Measurements from ENCODE around the gene ABCC1. TPM values are rescaled to one million over a fixed set of nuclear protein-coding genes. Genes with fewer than 3 reads are reported as not detected.
A peak's percentile ranks its signal among the peaks of the same experiment; 100 is the strongest.
"Not testable (repeated sequence)": the region's sequence is repeated elsewhere in the genome, so short reads cannot be mapped to it uniquely, and the experiment has no call there.

Gene ABCC1
- total and polyA plus RNA-seq, 4 donors, result 8.6 to 15.5 (median 13.4) TPM

GRCh38 chr16:15975172-15975571 is 25.8 kb downstream of the ABCC1 start:
- DNase-seq (ENCODE audit: low read depth in 4 of 6, low spot score in 6 of 6), result no peak
- H3K4me3 ChIP-seq (ENCODE audit: low read depth, low read length), result no peak overlapping the region
- peaks cover 2% of the 10 kb centered on the region for H3K9me3 ChIP-seq (ENCODE audit: control insufficient read depth, insufficient read depth, low read length)
- no peak overlapping the region for H3K27ac ChIP-seq (ENCODE audit: low read depth, low read length)
- WGBS (ENCODE audit: insufficient coverage), result 86% methylated on average over 5 of the region's 5 CpGs
- H3K4me1 ChIP-seq (ENCODE audit: control insufficient read depth, insufficient read depth, low read length), result peaks cover 6% of the 10 kb centered on the region
- H3K36me3 ChIP-seq (ENCODE audit: control insufficient read depth, insufficient read depth, low read length), result no peaks in the 10 kb centered on the region
- no peaks in the 10 kb centered on the region for H3K27me3 ChIP-seq (ENCODE audit: control insufficient read depth, insufficient read depth, low read length)

DNA sequence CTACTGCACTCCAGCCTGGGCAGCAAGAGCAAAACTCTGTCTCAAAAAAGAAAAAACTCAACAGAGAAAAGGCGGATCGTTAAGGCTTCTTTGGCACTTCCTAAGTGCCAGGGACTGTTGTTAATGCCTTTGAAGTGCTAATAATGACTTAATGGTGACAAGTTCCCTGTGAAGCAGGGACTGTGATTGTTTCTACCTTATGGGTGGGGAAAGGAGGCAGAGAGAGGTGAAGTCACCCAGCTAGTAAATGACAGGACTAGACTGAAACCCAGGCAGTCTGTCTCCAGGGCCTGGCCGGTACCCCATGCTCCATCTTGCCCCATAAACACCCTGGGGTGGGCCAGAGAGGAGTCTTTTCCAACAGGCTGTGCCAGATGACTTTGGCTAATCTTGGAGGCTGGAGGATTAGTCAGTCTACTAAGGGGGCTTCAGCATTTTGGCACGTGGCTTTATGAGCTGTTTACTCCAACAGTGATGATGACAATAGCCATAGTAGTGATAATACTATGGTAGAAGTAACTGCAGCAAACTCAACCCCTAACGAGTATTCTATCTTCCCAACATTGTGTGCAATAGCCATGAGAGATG is 26.9 kb downstream of the ABCC1 start:
- no peak overlapping the region for H3K27ac ChIP-seq (ENCODE audit: low read depth, low read length)
- peaks cover 6% of the 10 kb centered on the region for H3K4me1 ChIP-seq (ENCODE audit: control insufficient read depth, insufficient read depth, low read length)
- peaks cover 4% of the 10 kb centered on the region for H3K9me3 ChIP-seq (ENCODE audit: control insufficient read depth, insufficient read depth, low read length)
- H3K4me3 ChIP-seq (ENCODE audit: low read depth, low read length), result no peak overlapping the region
- no peak for DNase-seq (ENCODE audit: low read depth in 4 of 6, low spot score in 6 of 6)
- H3K27me3 ChIP-seq (ENCODE audit: control insufficient read depth, insufficient read depth, low read length), result no peaks in the 10 kb centered on the region
- no peaks in the 10 kb centered on the region for H3K36me3 ChIP-seq (ENCODE audit: control insufficient read depth, insufficient read depth, low read length)
- 25% methylated on average over 2 of the region's 5 CpGs for WGBS (ENCODE audit: insufficient coverage)

DNA sequence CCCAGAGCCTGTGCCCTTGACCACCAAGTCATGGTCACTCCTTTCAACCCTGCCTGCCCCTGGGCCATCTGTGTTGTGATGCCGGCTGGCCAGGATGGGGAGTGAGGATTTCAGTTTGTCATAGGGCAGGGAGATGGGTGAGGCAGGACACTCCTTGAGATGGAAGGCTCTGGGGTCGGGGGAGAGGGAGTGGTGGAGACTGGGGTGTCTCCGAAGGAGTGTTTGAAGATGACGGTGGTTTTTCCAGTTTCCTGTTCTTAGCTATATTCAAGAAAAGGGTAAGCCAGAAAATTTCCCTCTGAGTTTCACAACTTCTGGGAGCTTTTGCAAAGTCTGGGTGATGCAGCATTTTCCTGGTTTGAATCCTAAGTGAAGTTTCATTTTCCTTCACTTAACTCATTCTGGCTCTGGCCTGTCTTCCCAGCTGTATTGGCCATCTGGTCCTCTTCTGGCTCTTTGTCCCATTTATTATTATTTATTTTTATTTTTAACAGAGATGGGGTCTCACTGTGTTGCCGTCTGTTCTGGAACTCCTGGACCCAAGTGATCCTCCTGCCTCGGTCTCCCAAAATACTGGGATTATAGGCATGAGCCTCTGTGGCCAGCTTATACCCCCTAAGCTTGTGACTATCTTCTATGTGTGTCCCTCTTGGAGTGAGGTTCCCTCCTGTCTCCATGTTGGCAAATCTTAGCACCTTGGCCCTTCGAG is 27.7 kb downstream of the ABCC1 start:
- no peaks in the 10 kb centered on the region for H3K36me3 ChIP-seq (ENCODE audit: control insufficient read depth, insufficient read depth, low read length)

DNA sequence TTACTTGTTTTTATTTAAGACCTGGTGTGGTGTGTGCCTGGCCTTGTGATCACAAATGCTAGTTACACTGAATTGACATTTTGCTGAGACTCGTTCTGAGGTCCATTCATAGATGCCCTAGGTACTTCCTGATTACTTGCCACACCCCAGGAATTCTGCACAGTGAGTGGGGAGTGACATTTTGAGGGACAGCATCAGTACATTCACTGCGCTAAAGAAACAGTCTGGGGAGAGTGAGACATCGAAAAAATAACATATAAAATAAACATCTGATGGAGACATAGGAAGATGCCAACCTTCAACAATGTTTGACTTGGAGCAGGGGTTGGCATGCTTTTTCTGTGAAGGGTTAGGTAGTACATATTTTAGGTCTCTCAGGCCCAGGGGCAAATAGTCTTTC is 30.4 kb downstream of the ABCC1 start:
- Histone ChIP-seq H3K4me1 (ENCODE audit: control insufficient read depth, insufficient read depth, low read length) (peaks cover 3% of the 10 kb centered on the region), H3K27ac (ENCODE audit: low read depth, low read length) (no peak overlapping the region), H3K4me3 (ENCODE audit: low read depth, low read length) (no peak overlapping the region), H3K27me3 (ENCODE audit: control insufficient read depth, insufficient read depth, low read length) (no peaks in the 10 kb centered on the region), H3K9me3 (ENCODE audit: control insufficient read depth, insufficient read depth, low read length) (peaks cover 4% of the 10 kb centered on the region), H3K36me3 (ENCODE audit: control insufficient read depth, insufficient read depth, low read length) (no peaks in the 10 kb centered on the region)
- no CpG with 5 or more reads among the region's 3 CpGs for WGBS (ENCODE audit: insufficient coverage)
- no peak for DNase-seq (ENCODE audit: low read depth in 4 of 6, low spot score in 6 of 6)

More for the DNA sequence above, 27.7 kb downstream of the ABCC1 start:
- Histone ChIP-seq H3K4me3 (ENCODE audit: low read depth, low read length) (no peak overlapping the region), H3K27ac (ENCODE audit: low read depth, low read length) (no peak overlapping the region), H3K27me3 (ENCODE audit: control insufficient read depth, insufficient read depth, low read length) (no peaks in the 10 kb centered on the region), H3K4me1 (ENCODE audit: control insufficient read depth, insufficient read depth, low read length) (peaks cover 6% of the 10 kb centered on the region), H3K9me3 (ENCODE audit: control insufficient read depth, insufficient read depth, low read length) (peaks cover 4% of the 10 kb centered on the region)
- no peak for DNase-seq (ENCODE audit: low read depth in 4 of 6, low spot score in 6 of 6)
- WGBS (ENCODE audit: insufficient coverage), result 96% methylated on average over 4 of the region's 7 CpGs

- H3K9me3 ChIP-seq (ENCODE audit: control insufficient read depth, insufficient read depth, low read length), result peaks cover 4% of the 10 kb centered on the region
- H3K27ac ChIP-seq (ENCODE audit: low read depth, low read length), result no peak overlapping the region
- no peaks in the 10 kb centered on the region for H3K27me3 ChIP-seq (ENCODE audit: control insufficient read depth, insufficient read depth, low read length)
- peaks cover 3% of the 10 kb centered on the region for H3K4me1 ChIP-seq (ENCODE audit: control insufficient read depth, insufficient read depth, low read length)
- H3K4me3 ChIP-seq (ENCODE audit: low read depth, low read length), result no peak overlapping the region
- DNase-seq (ENCODE audit: low read depth in 4 of 6, low spot score in 6 of 6), result no peak
- 100% methylated on average over 2 of the region's 3 CpGs for WGBS (ENCODE audit: insufficient coverage)
- no peaks in the 10 kb centered on the region for H3K36me3 ChIP-seq (ENCODE audit: control insufficient read depth, insufficient read depth, low read length)
Measured at GRCh38 chr16:15980329-15980728, 30.9 kb downstream of the ABCC1 start.

DNA sequence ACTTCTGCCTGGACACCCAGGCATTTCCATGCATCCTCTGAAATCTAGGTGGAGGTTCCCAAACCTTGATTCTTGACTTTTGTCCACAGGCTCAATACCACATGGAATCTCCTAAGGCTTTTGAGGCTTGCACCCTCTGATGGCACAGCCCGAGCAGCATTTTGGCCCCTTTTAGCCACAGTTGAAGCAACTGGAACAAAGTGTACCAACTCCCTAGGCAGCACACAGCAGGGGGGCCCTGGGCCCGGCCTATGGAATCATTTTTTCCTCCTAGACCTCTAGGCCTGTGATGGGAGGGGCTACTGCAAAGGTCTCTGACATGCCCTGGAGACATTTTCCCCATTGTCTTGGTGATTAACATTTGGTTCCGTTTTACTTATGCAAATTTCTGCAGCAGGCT is 32.0 kb downstream of the ABCC1 start:
- 45% methylated on average over 2 of the region's 3 CpGs for WGBS (ENCODE audit: insufficient coverage)

GRCh38 chr16:15982194-15982915 is 32.9 kb downstream of the ABCC1 start:
- H3K27me3 ChIP-seq (ENCODE audit: control insufficient read depth, insufficient read depth, low read length); H3K4me3 ChIP-seq (ENCODE audit: low read depth, low read length); H3K9me3 ChIP-seq (ENCODE audit: control insufficient read depth, insufficient read depth, low read length); H3K36me3 ChIP-seq (ENCODE audit: control insufficient read depth, insufficient read depth, low read length); H3K4me1 ChIP-seq (ENCODE audit: control insufficient read depth, insufficient read depth, low read length); H3K27ac ChIP-seq (ENCODE audit: low read depth, low read length); DNase-seq (ENCODE audit: low read depth in 4 of 6, low spot score in 6 of 6): not testable (repeated sequence)
- WGBS (ENCODE audit: insufficient coverage), result no CpG with 5 or more reads among the region's 5 CpGs

More for the DNA sequence above, 32.0 kb downstream of the ABCC1 start:
- Histone ChIP-seq H3K4me1 (ENCODE audit: control insufficient read depth, insufficient read depth, low read length) (peaks cover under 1% of the 10 kb centered on the region), H3K27ac (ENCODE audit: low read depth, low read length) (no peak overlapping the region), H3K4me3 (ENCODE audit: low read depth, low read length) (no peak overlapping the region), H3K36me3 (ENCODE audit: control insufficient read depth, insufficient read depth, low read length) (no peaks in the 10 kb centered on the region), H3K27me3 (ENCODE audit: control insufficient read depth, insufficient read depth, low read length) (no peaks in the 10 kb centered on the region), H3K9me3 (ENCODE audit: control insufficient read depth, insufficient read depth, low read length) (peaks cover 4% of the 10 kb centered on the region)
- no peak for DNase-seq (ENCODE audit: low read depth in 4 of 6, low spot score in 6 of 6)

GRCh38 chr16:15983898-15984297 is 34.5 kb downstream of the ABCC1 start:
- Histone ChIP-seq H3K27ac (ENCODE audit: low read depth, low read length) (no peak overlapping the region), H3K27me3 (ENCODE audit: control insufficient read depth, insufficient read depth, low read length) (no peaks in the 10 kb centered on the region), H3K4me3 (ENCODE audit: low read depth, low read length) (no peak overlapping the region), H3K4me1 (ENCODE audit: control insufficient read depth, insufficient read depth, low read length) (peaks cover 5% of the 10 kb centered on the region), H3K9me3 (ENCODE audit: control insufficient read depth, insufficient read depth, low read length) (peaks cover 2% of the 10 kb centered on the region), H3K36me3 (ENCODE audit: control insufficient read depth, insufficient read depth, low read length) (no peaks in the 10 kb centered on the region)
- WGBS (ENCODE audit: insufficient coverage), result 33% methylated on average over 4 of the region's 5 CpGs
- DNase-seq (ENCODE audit: low read depth in 4 of 6, low spot score in 6 of 6), result peak in 2 of 6 donors; percentile 52 to 57

DNA sequence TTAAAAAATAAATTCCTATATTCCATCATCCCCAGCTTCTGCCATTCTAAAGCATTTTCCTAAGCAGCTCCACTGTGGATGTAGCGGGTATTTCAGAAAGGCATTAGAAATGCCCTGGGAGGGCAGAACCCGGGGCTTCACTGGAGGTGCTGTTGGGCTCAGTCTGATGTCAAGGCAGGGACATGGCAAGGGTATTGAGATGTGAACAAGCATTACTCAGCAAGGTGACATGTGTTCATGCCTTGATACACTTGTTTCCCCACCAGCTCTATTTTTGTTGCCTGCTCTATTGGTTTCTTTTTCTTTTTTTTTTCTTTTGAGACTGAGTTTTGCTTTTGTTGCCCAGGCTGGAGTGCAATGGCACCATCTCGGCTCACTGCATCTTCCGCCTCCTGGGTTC is 35.7 kb downstream of the ABCC1 start:
- 100% methylated on average over 1 of the region's 4 CpGs for WGBS (ENCODE audit: insufficient coverage)
- no peaks in the 10 kb centered on the region for H3K36me3 ChIP-seq (ENCODE audit: control insufficient read depth, insufficient read depth, low read length)
- no peaks in the 10 kb centered on the region for H3K27me3 ChIP-seq (ENCODE audit: control insufficient read depth, insufficient read depth, low read length)
- no peak overlapping the region for H3K4me3 ChIP-seq (ENCODE audit: low read depth, low read length)
- H3K9me3 ChIP-seq (ENCODE audit: control insufficient read depth, insufficient read depth, low read length), result peaks cover 2% of the 10 kb centered on the region
- H3K4me1 ChIP-seq (ENCODE audit: control insufficient read depth, insufficient read depth, low read length), result peaks cover 15% of the 10 kb centered on the region
- no peak overlapping the region for H3K27ac ChIP-seq (ENCODE audit: low read depth, low read length)
- no peak for DNase-seq (ENCODE audit: low read depth in 4 of 6, low spot score in 6 of 6)

Measured in spinal cord (tissue), 10 donors.